HCT116 (cell line): Measurements from ENCODE around the gene FAM83G. TPM values are rescaled to one million over a fixed set of nuclear protein-coding genes. Genes with fewer than 3 reads are reported as not detected.

Experiments
- ATAC-seq: fragments of 200-7000 bp; cut with Tn5 transposase; 2 replicates; pipeline ENCODE4 v1.9.1; 2020; ENCODE audit warnings: mild to moderate bottlenecking, moderate library complexity
- BruUV-seq: library from RNA; stranded (reverse); fragments of 400-500 nt; replicated peaks from 2 replicates; lab custom pipeline; 2021; lab: Mats Ljungman, UMichigan
- CTCF ChIA-PET: fragments of 300-600 bp; sonication (Branson Sonifier 250); formaldehyde crosslinking; loops from one replicate; lab custom pipeline; 2021; ENCODE audit warnings: antibody characterized with exemption; lab: Charles Lee
- POLR2A ChIA-PET: fragments of 300-600, 350-600 bp; sonication (Branson Sonifier 250); formaldehyde crosslinking; loops from one replicate; lab custom pipeline; 2021; ENCODE audit warnings: antibody characterized with exemption; lab: Charles Lee
- RAD21 ChIA-PET, 2 experiments: fragments of 300-600 bp; sonication (Branson Sonifier 250); formaldehyde crosslinking; loops; one replicate each; lab custom pipeline; 2023; ENCODE audit warnings: low total read pairs in 2 of 2; ENCODE audit not compliant: uncharacterized antibody in 2 of 2, unreplicated experiment in 2 of 2, low non-redundant PET in 1 of 2; lab: Charles Lee
- DNase-seq: peaks from one replicate; pipeline ENCODE4 v3.0.0-alpha.2; 2010; ENCODE audit warnings: low read depth, low spot score
- H2AFZ ChIP-seq: fragments of 200-600 bp; shearing (Covaris generic), sonication (generic); 2 replicates; pipeline ENCODE4 v1.6.1; 2017; ENCODE audit warnings: low read depth, mixed run types, mixed read lengths, antibody characterized with exemption, low read length; ENCODE audit not compliant: poor library complexity, severe bottlenecking
- H3K27ac ChIP-seq: 2 replicates; pipeline ENCODE4 v1.5.1; 2012; ENCODE audit warnings: low read depth, low read length
- H3K27me3 ChIP-seq: fragments of 200-600 bp; sonication (generic); 2 replicates; pipeline ENCODE4 v1.6.1; 2016; ENCODE audit warnings: mixed run types, low read length, mixed read lengths; ENCODE audit not compliant: insufficient read depth
- H3K36me3 ChIP-seq, 2 experiments: fragments of 200-500 bp in 1 of 2; fragments of 200-600 bp in 1 of 2; sonication (Bioruptor generic) in 1 of 2; sonication (generic) in 1 of 2; 2 replicates each; pipeline versions ENCODE4 v1.5.1 to v1.6.1; 2014 to 2016; ENCODE audit warnings: low read length in 2 of 2, inconsistent platforms in 1 of 2, mixed read lengths in 1 of 2, mixed run types in 1 of 2; ENCODE audit not compliant: insufficient read depth in 2 of 2, control insufficient read depth in 1 of 2
- H3K4me1 ChIP-seq, 2 experiments: fragments of 200-600 bp in 1 of 2; sonication (generic) in 1 of 2; 2 replicates each; pipeline versions ENCODE4 v1.5.1 to v1.6.1; 2012 to 2017; ENCODE audit warnings: low read length in 2 of 2, inconsistent platforms in 1 of 2, mild to moderate bottlenecking in 1 of 2, mixed read lengths in 1 of 2, mixed run types in 1 of 2, moderate library complexity in 1 of 2; ENCODE audit not compliant: insufficient read depth in 2 of 2, control insufficient read depth in 1 of 2
- H3K4me2 ChIP-seq: fragments of 200-600 bp; sonication (generic); 2 replicates; pipeline ENCODE4 v1.6.1; 2017; ENCODE audit warnings: mixed run types, low read length, mixed read lengths
- H3K4me3 ChIP-seq, 2 experiments: fragments of 200-600 bp in 1 of 2; sonication (generic) in 1 of 2; replicated peaks in 1 of 2; 2 replicates each; pipeline ENCODE4 v1.5.1; 2011 to 2016; ENCODE audit warnings: low read length in 2 of 2, control low read depth in 1 of 2, low read depth in 1 of 2, mild to moderate bottlenecking in 1 of 2, mixed read lengths in 1 of 2, mixed run types in 1 of 2
- H3K79me2 ChIP-seq: fragments of 200-600 bp; sonication (generic); 2 replicates; pipeline ENCODE4 v1.6.1; 2017; ENCODE audit warnings: mild to moderate bottlenecking, mixed run types, low read length, moderate library complexity, mixed read lengths; ENCODE audit not compliant: insufficient read depth
- H3K9ac ChIP-seq: fragments of 200-600 bp; sonication (generic); 2 replicates; pipeline ENCODE4 v1.6.1; 2016; ENCODE audit warnings: low read length, mixed read lengths
- H3K9me2 ChIP-seq: fragments of 200-600 bp; sonication (generic), shearing (Covaris generic); 2 replicates; pipeline ENCODE4 v1.6.1; 2017; ENCODE audit warnings: mixed run types, mild to moderate bottlenecking, moderate library complexity; ENCODE audit not compliant: insufficient read depth
- H3K9me3 ChIP-seq, 2 experiments: fragments of 200-500 bp in 1 of 2; fragments of 200-600 bp in 1 of 2; sonication (Bioruptor generic) in 1 of 2; sonication (generic) in 1 of 2; 2 replicates each; pipeline ENCODE4 v1.6.1; 2014 to 2017; ENCODE audit warnings: low read length in 2 of 2, mixed read lengths in 2 of 2, inconsistent platforms in 1 of 2, low read depth in 1 of 2, mild to moderate bottlenecking in 1 of 2, mixed run types in 1 of 2, moderate library complexity in 1 of 2; ENCODE audit not compliant: control insufficient read depth in 1 of 2, insufficient read depth in 1 of 2
- H4K20me1 ChIP-seq: fragments of 200-600 bp; sonication (generic), shearing (Covaris generic); 2 replicates; pipeline ENCODE4 v1.6.1; 2017; ENCODE audit warnings: mixed run types, mild to moderate bottlenecking, moderate library complexity; ENCODE audit not compliant: insufficient read depth
- ATF3 ChIP-seq: IDR thresholded peaks from 2 replicates; pipeline ENCODE4 v1.6.1; 2012
- CBX3 ChIP-seq: IDR thresholded peaks from 2 replicates; pipeline ENCODE4 v1.6.1; 2012; ENCODE audit warnings: low read depth
- CEBPB ChIP-seq: IDR thresholded peaks from 2 replicates; pipeline ENCODE4 v1.6.1; 2012; ENCODE audit warnings: low read depth
- CTCF ChIP-seq, 3 experiments: fragments of 200-600 bp in 1 of 3; sonication (generic) in 1 of 3; IDR thresholded peaks in 2 of 3; conservative IDR thresholded peaks in 1 of 3; 2 replicates each; pipeline ENCODE4 v1.5.1; 2012 to 2017; ENCODE audit warnings: low read depth in 2 of 3, low read length in 2 of 3, antibody characterized with exemption in 1 of 3, borderline replicate concordance in 1 of 3, control low read depth in 1 of 3, mild to moderate bottlenecking in 1 of 3, mixed read lengths in 1 of 3, mixed run types in 1 of 3, moderate library complexity in 1 of 3; ENCODE audit not compliant: insufficient read depth in 1 of 3
- EGR1 ChIP-seq: IDR thresholded peaks from 2 replicates; pipeline ENCODE4 v1.6.1; 2012; ENCODE audit warnings: low read depth
- ELF1 ChIP-seq: IDR thresholded peaks from 2 replicates; pipeline ENCODE4 v1.6.1; 2012; ENCODE audit warnings: low read depth, borderline replicate concordance
- EZH2phosphoT487 ChIP-seq: fragments of 200-600 bp; IDR thresholded peaks from 2 replicates; pipeline ENCODE4 v1.6.1; 2018; ENCODE audit warnings: antibody characterized with exemption, borderline replicate concordance
- JUND ChIP-seq: IDR thresholded peaks from 2 replicates; pipeline ENCODE4 v1.6.1; 2012
- MAX ChIP-seq: IDR thresholded peaks from 2 replicates; pipeline ENCODE4 v1.6.1; 2012
- POLR2A ChIP-seq: IDR thresholded peaks from 2 replicates; pipeline ENCODE4 v1.7.0; 2011; ENCODE audit warnings: borderline replicate concordance; ENCODE audit not compliant: insufficient read depth, insufficient read length; ENCODE audit errors: extremely low read depth
- POLR2AphosphoS5 ChIP-seq: IDR thresholded peaks from 2 replicates; pipeline ENCODE4 v1.6.1; 2011; ENCODE audit warnings: mild to moderate bottlenecking, low read depth, low read length, moderate library complexity
- RAD21 ChIP-seq: IDR thresholded peaks from 2 replicates; pipeline ENCODE4 v1.6.1; 2012; ENCODE audit warnings: low read depth, mild to moderate bottlenecking
- REST ChIP-seq: IDR thresholded peaks from 2 replicates; pipeline ENCODE4 v1.6.1; 2012; ENCODE audit warnings: low read depth
- SIN3A ChIP-seq: IDR thresholded peaks from 2 replicates; pipeline ENCODE4 v1.6.1; 2012; ENCODE audit warnings: low read depth
- SRF ChIP-seq: IDR thresholded peaks from 2 replicates; pipeline ENCODE4 v1.6.1; 2012; ENCODE audit warnings: low read depth
- TCF7L2 ChIP-seq: IDR thresholded peaks from 2 replicates; pipeline ENCODE4 v1.7.0; 2011; ENCODE audit warnings: borderline replicate concordance, inconsistent platforms; ENCODE audit not compliant: insufficient read depth, insufficient read length; ENCODE audit errors: extremely low read depth
- ZBTB33 ChIP-seq: IDR thresholded peaks from 2 replicates; pipeline ENCODE4 v1.6.1; 2011; ENCODE audit warnings: mild to moderate bottlenecking, low read length, moderate library complexity; ENCODE audit not compliant: insufficient replicate concordance; ENCODE audit errors: extremely low read depth
- ZNF274 ChIP-seq: fragments of 200-500 bp; sonication (Bioruptor generic); IDR thresholded peaks from 2 replicates; pipeline ENCODE4 v1.6.1; 2014; ENCODE audit warnings: mild to moderate bottlenecking, low read depth, low read length, inconsistent platforms
- intact Hi-C: fragments of 100-400 bp; cut with micrococcal nuclease; formaldehyde crosslinking; loops from 2 replicates; pipeline ENCODE4 v1.10.0; 2022
- total RNA-seq: library from RNA; stranded (reverse); gene quantifications from one replicate; pipeline ENCODE4 v1.2.1, GENCODE V29; 2021; ENCODE audit not compliant: unreplicated experiment

Gene FAM83G
- total RNA-seq, 1 experiment from 2014 or later, result 33.9 TPM

- no peak overlapping the region for H2AFZ ChIP-seq
- no peaks in the 10 kb centered on the region for H3K9me2 ChIP-seq
- no peaks in the 10 kb centered on the region for H3K79me2 ChIP-seq
- ChIA-PET CTCF (no interaction called here), RAD21 (no interaction called here), POLR2A (no interaction called here)
- no peaks in the 10 kb centered on the region for H3K27me3 ChIP-seq
- H3K4me1 ChIP-seq, result peaks cover 4 to 19% of the 10 kb centered on the region in 2 experiments; a peak in 3 of 4 replicates
- no peak overlapping the region for H3K9ac ChIP-seq
- no TSS peak for BruUV-seq
- no peaks in the 10 kb centered on the region for H3K36me3 ChIP-seq
- no peak for ATAC-seq
- H3K9me3 ChIP-seq, result no peaks in the 10 kb centered on the region
- H4K20me1 ChIP-seq, result no peaks in the 10 kb centered on the region
- no peak overlapping the region for H3K27ac ChIP-seq
- no peak for DNase-seq
- no peak overlapping the region for H3K4me2 ChIP-seq
- intact Hi-C loops, result no loop called here
- H3K4me3 ChIP-seq, result no peak overlapping the region
- TF ChIP-seq JUND (no peak), ZNF274 (no peak), EGR1 (no peak), REST (no peak), SIN3A (no peak), POLR2AphosphoS5 (no peak), ZBTB33 (no peak), CEBPB (no peak), ATF3 (no peak), CTCF (IDR thresholded peaks at IDR 0.05 in 2 of 3, conservative IDR thresholded peaks at IDR 0.05 in 1 of 3; ENCODE audit: borderline replicate concordance in 1 of 3, insufficient read depth in 1 of 3, low read depth in 2 of 3, low read length in 2 of 3) (no peak), MAX (no peak), ELF1 (no peak), SRF (no peak), EZH2phosphoT487 (no peak), POLR2A (no peak), RAD21 (no peak), TCF7L2 (no peak), CBX3 (no peak)
These were observed 8.7 kb upstream of the FAM83G start for GRCh38 chr17:19013226-19013625.
